GM12801 (cell line): ENCODE data around the gene SLC25A33.

Experiments
- TF ChIP-seq, protein P1 (sequence below): IDR thresholded peaks from one replicate; pipeline ENCODE4 v1.5.1; 2011; ENCODE audit warnings: control low read depth; ENCODE audit not compliant: insufficient read length; ENCODE audit errors: extremely low read depth

Gene SLC25A33

DNA sequence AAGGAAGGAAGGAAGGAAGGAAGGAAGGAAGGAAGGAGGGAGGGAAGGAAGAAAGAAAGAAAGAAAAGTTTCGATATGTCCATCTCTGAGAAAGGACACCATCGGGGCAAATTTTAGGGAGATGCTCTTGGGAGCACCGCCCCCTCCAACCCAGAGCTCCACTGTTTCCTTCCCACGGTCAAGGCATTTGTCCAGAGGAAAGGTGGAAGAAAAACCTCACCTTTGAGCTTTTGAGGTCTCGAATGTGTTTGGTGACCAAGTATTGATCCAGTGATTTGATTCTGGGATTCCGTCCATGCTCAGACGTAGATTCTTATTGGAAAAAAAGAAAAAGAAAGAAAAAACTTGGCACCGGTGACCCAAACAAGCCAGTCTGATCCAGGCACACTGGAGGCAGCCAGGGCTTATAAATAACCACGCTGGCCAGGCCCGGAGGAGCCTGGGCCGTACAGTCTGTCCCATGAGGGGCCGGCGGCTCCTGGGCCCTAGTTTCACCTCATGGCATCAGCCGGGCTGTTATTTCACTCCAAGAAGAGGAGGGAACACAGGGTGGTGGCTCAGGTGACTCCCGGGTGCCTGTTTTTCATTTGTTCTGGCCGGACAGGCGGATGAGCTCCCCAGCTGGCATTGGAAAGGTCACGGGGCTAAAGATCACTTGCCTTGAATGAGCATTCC is 36.1 kb upstream of the SLC25A33 start:
- TF ChIP-seq, protein P1, sequence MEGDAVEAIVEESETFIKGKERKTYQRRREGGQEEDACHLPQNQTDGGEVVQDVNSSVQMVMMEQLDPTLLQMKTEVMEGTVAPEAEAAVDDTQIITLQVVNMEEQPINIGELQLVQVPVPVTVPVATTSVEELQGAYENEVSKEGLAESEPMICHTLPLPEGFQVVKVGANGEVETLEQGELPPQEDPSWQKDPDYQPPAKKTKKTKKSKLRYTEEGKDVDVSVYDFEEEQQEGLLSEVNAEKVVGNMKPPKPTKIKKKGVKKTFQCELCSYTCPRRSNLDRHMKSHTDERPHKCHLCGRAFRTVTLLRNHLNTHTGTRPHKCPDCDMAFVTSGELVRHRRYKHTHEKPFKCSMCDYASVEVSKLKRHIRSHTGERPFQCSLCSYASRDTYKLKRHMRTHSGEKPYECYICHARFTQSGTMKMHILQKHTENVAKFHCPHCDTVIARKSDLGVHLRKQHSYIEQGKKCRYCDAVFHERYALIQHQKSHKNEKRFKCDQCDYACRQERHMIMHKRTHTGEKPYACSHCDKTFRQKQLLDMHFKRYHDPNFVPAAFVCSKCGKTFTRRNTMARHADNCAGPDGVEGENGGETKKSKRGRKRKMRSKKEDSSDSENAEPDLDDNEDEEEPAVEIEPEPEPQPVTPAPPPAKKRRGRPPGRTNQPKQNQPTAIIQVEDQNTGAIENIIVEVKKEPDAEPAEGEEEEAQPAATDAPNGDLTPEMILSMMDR = no peak

- TF ChIP-seq, protein P1 = no peak
Observed at GRCh38 chr1:9505143-9505542, 34.1 kb upstream of the SLC25A33 start.

GRCh38 chr1:9506901-9507300 is 32.4 kb upstream of the SLC25A33 start:
- TF ChIP-seq, protein P1 = no peak

- TF ChIP-seq, protein P1 = no peak
Observed at GRCh38 chr1:9510130-9510529, 29.1 kb upstream of the SLC25A33 start.

DNA sequence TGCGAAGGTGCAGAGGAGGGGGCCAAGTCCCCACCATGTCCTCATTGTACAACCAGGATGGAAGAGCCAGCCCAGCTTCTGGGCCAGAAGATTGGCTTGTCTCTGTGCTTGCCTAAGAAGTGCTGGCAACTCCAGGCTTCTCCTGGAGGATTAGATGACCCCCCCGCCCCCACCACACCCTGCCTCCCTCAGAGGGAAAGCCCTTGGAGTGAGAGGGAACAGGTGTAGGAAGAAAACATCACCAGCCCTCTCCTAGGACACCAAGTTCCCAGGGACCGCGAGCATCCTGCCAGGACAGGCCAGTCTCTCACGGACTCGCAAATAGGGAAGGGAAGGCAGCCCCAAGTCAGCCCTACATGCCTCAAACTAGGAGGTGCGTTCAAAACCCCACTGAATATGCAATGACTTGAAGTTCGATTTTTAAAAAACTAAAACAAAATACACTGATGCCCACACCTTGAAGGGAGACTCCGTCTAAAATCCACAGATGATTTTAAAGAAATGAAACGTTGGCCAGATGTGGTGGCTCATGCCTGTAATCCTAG is 20.7 kb upstream of the SLC25A33 start:
- TF ChIP-seq, protein P1 = no peak

GRCh38 chr1:9520411-9520810 is 18.9 kb upstream of the SLC25A33 start:
- TF ChIP-seq, protein P1 = no peak

DNA sequence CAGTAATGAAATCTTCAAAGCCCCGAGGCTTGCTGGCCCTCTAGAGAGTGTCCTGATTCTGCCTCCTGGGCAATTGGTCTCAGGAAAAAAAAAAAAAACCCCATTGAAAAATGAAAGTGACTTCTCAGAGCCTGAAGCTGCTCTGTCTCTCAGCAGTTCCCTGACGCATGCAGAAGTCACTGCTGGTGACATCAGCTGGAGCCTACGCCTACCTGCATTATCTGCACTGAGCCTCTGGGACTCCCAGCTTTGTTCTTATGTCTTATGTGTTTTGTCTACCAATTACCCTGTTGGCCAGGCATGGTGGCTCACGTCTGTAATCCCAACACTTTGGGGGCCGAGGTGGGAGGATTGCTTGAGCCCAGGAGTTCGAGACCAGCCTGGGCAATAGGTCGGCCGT is 10.1 kb upstream of the SLC25A33 start:
- TF ChIP-seq, protein P1 = no peak
